ENCODE data around the gene SH2B3. TPM values are rescaled to one million over a fixed set of nuclear protein-coding genes. Genes with fewer than 3 reads are reported as not detected.

Gene SH2B3
- total and polyA plus RNA-seq, 12 donors: 9.9 to 61.4 (median 38.1) TPM

DNA sequence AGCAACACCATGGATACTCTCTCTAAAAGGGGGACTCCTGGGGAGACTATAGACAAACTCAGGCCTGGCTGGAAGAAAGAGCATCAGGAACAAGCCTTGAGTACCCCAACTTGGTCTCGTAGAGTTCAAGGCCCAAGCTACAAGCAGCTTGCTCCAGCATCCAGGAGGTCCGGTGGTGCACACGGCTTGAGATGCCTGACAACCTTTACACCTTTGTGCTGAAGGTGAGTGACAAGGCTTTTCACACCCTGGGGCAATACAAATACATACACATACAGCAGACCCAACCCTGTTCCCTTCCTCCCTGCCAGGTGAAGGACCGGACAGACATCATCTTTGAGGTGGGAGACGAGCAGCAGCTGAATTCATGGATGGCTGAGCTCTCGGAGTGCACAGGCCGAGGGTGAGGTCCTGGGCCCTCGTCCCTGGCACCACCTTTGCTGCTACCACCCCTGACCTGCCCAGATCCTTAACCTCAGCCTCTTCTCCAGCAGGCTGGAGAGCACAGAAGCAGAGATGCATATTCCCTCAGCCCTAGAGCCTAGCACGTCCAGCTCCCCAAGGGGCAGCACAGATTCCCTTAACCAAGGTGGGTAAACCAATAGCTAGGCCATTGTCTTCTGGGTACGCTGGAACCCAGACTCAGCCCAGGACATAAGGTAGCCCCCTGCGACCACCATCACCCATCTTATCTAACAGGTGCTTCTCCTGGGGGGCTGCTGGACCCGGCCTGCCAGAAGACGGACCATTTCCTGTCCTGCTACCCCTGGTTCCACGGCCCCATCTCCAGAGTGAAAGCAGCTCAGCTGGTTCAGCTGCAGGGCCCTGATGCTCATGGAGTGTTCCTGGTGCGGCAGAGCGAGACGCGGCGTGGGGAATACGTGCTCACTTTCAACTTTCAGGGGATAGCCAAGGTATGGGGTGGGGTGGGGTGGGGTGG lies 41.2 kb downstream of the SH2B3 start:
- 83 to 84% methylated on average over 20 of the region's 20 CpGs for WGBS, 2 donors
- ATAC-seq (no peak), DNase-seq (no peak)
- no peak for TF ChIP-seq CTCF (IDR thresholded peaks at IDR 0.05)
- Histone ChIP-seq H3K9me3 (no peaks in the 10 kb centered on the region), H3K4me1 (peaks cover 32 to 100% (median 99%) of the 10 kb centered on the region in 9 donors), H3K36me3 (peaks cover 0 to 83% (median 15%) of the 10 kb centered on the region in 9 donors), H3K27me3 (no peaks in the 10 kb centered on the region), H3K27ac (peak overlapping the region in 9 of 10 donors; percentile 73 to 93 (median 79)), H3K4me3 (no peak overlapping the region)
- intact Hi-C loops (cut with DNase I): loop anchor here in 1 of 10 donors (5.0 kb wide), 1 partner anchor 40 kb away; the partner anchor contains the start of gene SH2B3

- Histone ChIP-seq H3K27me3 (no peaks in the 10 kb centered on the region), H3K27ac (peak overlapping the region in 9 of 10 donors; percentile 40 to 93 (median 79)), H3K4me1 (peaks cover 32 to 94% (median 92%) of the 10 kb centered on the region in 9 donors), H3K9me3 (no peaks in the 10 kb centered on the region), H3K36me3 (peaks cover 0 to 83% (median 16%) of the 10 kb centered on the region in 9 donors), H3K4me3 (no peak overlapping the region)
- no peak for DNase-seq
- 87 to 88% methylated on average over 28 of the region's 28 CpGs for WGBS, 2 donors
- no peak for TF ChIP-seq CTCF (IDR thresholded peaks at IDR 0.05)
- intact Hi-C loops (cut with DNase I): loop anchor here in 2 of 10 donors (2.0 to 5.0 kb wide), 2 partner anchors 40 to 47 kb away; partner anchors contain the start of gene SH2B3 (in 1 of the 2)
- no peak for ATAC-seq
Observed at GRCh38 chr12:111447571-111448265, 42.0 kb downstream of the SH2B3 start.

DNA sequence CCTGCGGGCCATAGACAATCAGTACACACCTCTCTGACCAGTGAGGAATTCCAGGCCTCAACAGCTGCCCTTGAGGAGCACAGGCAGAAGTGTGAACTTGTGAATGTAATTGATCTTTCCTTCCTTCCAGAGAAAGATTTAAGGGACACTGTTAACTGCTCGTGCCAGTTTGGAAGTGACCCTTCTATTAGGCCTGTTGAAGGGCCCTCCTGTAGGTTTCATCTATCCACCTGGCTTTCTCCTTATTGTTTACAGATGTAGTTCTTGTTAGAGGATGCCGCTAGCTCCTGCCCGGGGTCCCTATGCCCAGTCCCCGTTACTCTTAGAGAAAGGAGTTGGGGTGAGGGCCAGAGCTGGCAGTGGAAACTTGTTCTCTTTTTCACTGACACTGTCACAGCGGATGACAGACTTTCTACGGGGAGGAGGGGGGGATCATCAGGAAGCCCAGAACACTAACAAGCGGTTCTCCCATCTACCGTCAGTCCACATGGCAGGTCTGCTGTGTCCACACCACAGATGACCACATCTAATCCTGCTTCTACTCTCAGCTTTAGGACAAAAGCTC lies 42.6 kb downstream of the SH2B3 start:
- Histone ChIP-seq H3K27me3 (no peaks in the 10 kb centered on the region), H3K4me3 (no peak overlapping the region), H3K36me3 (peaks cover 0 to 83% (median 22%) of the 10 kb centered on the region in 9 donors), H3K4me1 (peaks cover 32 to 88% (median 85%) of the 10 kb centered on the region in 9 donors), H3K9me3 (no peaks in the 10 kb centered on the region), H3K27ac (peak overlapping the region; percentile 28 to 93 (median 78))
- 46 to 57% methylated on average over 9 of the region's 9 CpGs for WGBS, 2 donors
- ATAC-seq (no peak), DNase-seq (no peak)
- intact Hi-C loops (cut with DNase I): loop anchor here in 2 of 10 donors (2.0 to 5.0 kb wide), 2 partner anchors 41 to 48 kb away; partner anchors contain the start of gene SH2B3 (in 1 of the 2)
- no peak for TF ChIP-seq CTCF (IDR thresholded peaks at IDR 0.05)

All from heart right ventricle (tissue), 16 donors.